Stomach (tissue), 4 donors: ENCODE data around the gene CNOT6L.

Experiments
- POLR2A ChIP-seq, 4 donors: fragments of 450-650 bp; IDR thresholded peaks; one replicate each; pipeline ENCODE4 v1.6.1; 2016; ENCODE audit warnings: antibody characterized with exemption in 4 of 4, control low read depth in 2 of 4, mild to moderate bottlenecking in 1 of 4, moderate library complexity in 1 of 4
- POLR2AphosphoS5 ChIP-seq, 3 donors: sonication (generic); formaldehyde crosslinking; IDR thresholded peaks; one replicate each; pipeline ENCODE4 v1.6.1; 2016; ENCODE audit warnings: antibody characterized with exemption in 3 of 3
- TF ChIP-seq, protein P1 (sequence below), 7 experiments: fragments of 450-650 bp in 4 of 7; fragments of 200-600 bp in 3 of 7; sonication (generic) in 3 of 7; IDR thresholded peaks; one replicate each; pipeline ENCODE4 v1.5.1; 2016 to 2019; ENCODE audit warnings: antibody characterized with exemption in 7 of 7, control low read depth in 2 of 7, mild to moderate bottlenecking in 1 of 7

DNA sequence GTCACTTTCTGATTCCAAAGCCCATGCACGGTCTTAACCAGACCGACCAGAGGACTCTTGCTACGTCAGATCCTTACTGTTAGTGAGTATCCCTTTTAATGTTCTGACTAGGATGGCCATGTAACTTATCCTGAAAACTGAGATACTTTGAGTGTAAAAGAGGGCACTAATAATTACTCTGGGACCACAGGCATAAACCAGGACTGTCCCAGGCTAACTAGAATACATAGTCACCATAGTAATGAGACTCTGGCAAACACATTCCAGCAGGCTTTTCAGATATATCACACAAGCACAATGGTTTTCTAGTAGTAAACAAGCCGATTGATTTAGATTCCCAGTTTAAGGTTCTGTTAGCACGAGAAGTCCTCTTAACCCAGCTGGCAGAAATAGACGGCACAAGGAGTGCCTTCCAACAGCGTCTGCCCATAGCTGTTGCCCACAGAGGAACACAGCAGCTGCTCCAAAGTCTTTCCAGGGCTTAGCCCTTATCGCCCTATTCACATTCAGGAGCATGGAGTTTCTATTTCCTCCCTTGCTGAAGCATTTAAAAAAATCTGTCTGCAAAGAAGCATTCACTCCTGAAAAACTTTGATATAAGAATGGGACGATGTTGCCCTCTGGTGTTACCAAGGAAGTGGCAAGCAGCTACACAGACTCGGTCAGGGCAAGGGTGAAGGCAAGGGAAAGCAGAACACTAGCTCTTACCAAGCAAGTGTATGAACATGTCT, 121.1 kb downstream of the CNOT6L start:
- TF ChIP-seq, protein P1, sequence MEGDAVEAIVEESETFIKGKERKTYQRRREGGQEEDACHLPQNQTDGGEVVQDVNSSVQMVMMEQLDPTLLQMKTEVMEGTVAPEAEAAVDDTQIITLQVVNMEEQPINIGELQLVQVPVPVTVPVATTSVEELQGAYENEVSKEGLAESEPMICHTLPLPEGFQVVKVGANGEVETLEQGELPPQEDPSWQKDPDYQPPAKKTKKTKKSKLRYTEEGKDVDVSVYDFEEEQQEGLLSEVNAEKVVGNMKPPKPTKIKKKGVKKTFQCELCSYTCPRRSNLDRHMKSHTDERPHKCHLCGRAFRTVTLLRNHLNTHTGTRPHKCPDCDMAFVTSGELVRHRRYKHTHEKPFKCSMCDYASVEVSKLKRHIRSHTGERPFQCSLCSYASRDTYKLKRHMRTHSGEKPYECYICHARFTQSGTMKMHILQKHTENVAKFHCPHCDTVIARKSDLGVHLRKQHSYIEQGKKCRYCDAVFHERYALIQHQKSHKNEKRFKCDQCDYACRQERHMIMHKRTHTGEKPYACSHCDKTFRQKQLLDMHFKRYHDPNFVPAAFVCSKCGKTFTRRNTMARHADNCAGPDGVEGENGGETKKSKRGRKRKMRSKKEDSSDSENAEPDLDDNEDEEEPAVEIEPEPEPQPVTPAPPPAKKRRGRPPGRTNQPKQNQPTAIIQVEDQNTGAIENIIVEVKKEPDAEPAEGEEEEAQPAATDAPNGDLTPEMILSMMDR (IDR thresholded peaks at IDR 0.05), result peak in 3 of 7 experiments; percentile 38 to 65 (median 39)
- TF ChIP-seq POLR2A (IDR thresholded peaks at IDR 0.05) (no peak), POLR2AphosphoS5 (IDR thresholded peaks at IDR 0.05) (no peak)
